Mucosa of descending colon (tissue), 3 donors: ENCODE measurements around the gene TXNDC11. TPM values are rescaled to one million over a fixed set of nuclear protein-coding genes. Genes with fewer than 3 reads are reported as not detected.

Experiments used
- ATAC-seq: fragments of 200-7000 bp; cut with Tn5 transposase; one replicate; pipeline ENCODE4 v1.9.1; 2020; ENCODE audit warnings: mild to moderate bottlenecking, moderate library complexity
- DNase-seq, 3 donors: peaks; one replicate each; pipeline ENCODE4 v3.0.0-alpha.2; 2020
- H3K36me3 ChIP-seq: fragments of 200-600 bp; one replicate; pipeline ENCODE4 v1.8.0; 2021; ENCODE audit warnings: low read depth, mild to moderate bottlenecking
- H3K4me1 ChIP-seq: fragments of 200-600 bp; one replicate; pipeline ENCODE4 v1.8.0; 2021; ENCODE audit warnings: low read depth, mild to moderate bottlenecking
- H3K4me3 ChIP-seq: fragments of 200-600 bp; one replicate; pipeline ENCODE4 v1.8.0; 2021; ENCODE audit warnings: mild to moderate bottlenecking
- H3K9me3 ChIP-seq: fragments of 200-600 bp; one replicate; pipeline ENCODE4 v1.8.0; 2021; ENCODE audit warnings: mild to moderate bottlenecking
- CTCF ChIP-seq: fragments of 200-600 bp; IDR thresholded peaks from one replicate; pipeline ENCODE4 v1.8.0; 2022; ENCODE audit warnings: antibody characterized with exemption, mild to moderate bottlenecking
- intact Hi-C, 2 donors: fragments of 100-400 bp; cut with DNase I in 1 of 2; cut with micrococcal nuclease in 1 of 2; formaldehyde crosslinking; loops; one replicate each; pipeline versions ENCODE4 v1.11.0 to v1.11.1; 2022; cut with DNase I, micrococcal nuclease
- total RNA-seq, 3 donors: library from RNA; stranded (reverse); fragmentation: NEBNext Ultra II Directional in 2 of 3; extraction: Animal tissue kit (Norgen Biotek cat#: 25700) in 2 of 3; gene quantifications; one replicate each; pipeline versions ENCODE4 v1.2.1 to v1.2.4, GENCODE V29; 2021 to 2023
- donor health status: DM: no; HTN: no; CAD: no; lungs with moderate emphysema.
- donor health status: DM: no; HTN: no; CAD: no.
- donor health status: DM: no; HTN: yes; CAD: no.

TXNDC11 gene
- total RNA-seq, 3 donors from 2014 or later: 52.3 to 71.9 (median 60.3) TPM

- ATAC-seq: no peak
- Histone ChIP-seq H3K9me3 (no peaks in the 10 kb centered on the region), H3K36me3 (peaks cover 18% of the 10 kb centered on the region), H3K4me3 (no peak overlapping the region), H3K4me1 (peaks cover 17% of the 10 kb centered on the region)
- DNase-seq: no peak
- TF ChIP-seq CTCF: no peak
- intact Hi-C loops: no loop called here
Measured at GRCh38 chr16:11686713-11687380, 55.8 kb downstream of the TXNDC11 start.

- Histone ChIP-seq H3K36me3 (peaks cover 15% of the 10 kb centered on the region), H3K4me1 (peaks cover 24% of the 10 kb centered on the region), H3K4me3 (no peak overlapping the region), H3K9me3 (no peaks in the 10 kb centered on the region)
- intact Hi-C loops: no loop called here
- no peak for TF ChIP-seq CTCF
- DNase-seq (no peak), ATAC-seq (no peak)
Measured at GRCh38 chr16:11685844-11686618, 56.6 kb downstream of the TXNDC11 start.

- no peak for TF ChIP-seq CTCF
- no peaks in the 10 kb centered on the region for H3K9me3 ChIP-seq
- H3K36me3 ChIP-seq: peaks cover 15% of the 10 kb centered on the region
- intact Hi-C loops: no loop called here
- ATAC-seq (no peak), DNase-seq (no peak)
- peaks cover 19% of the 10 kb centered on the region for H3K4me1 ChIP-seq
- no peak overlapping the region for H3K4me3 ChIP-seq
Measured at GRCh38 chr16:11684231-11685025, 58.2 kb downstream of the TXNDC11 start.

GRCh38 chr16:11683145-11683544 is 59.5 kb downstream of the TXNDC11 start:
- Histone ChIP-seq H3K9me3 (no peaks in the 10 kb centered on the region), H3K36me3 (peaks cover 11% of the 10 kb centered on the region), H3K4me3 (no peak overlapping the region), H3K4me1 (peaks cover 19% of the 10 kb centered on the region)
- ATAC-seq (no peak), DNase-seq (no peak)
- TF ChIP-seq CTCF: no peak
- intact Hi-C loops: no loop called here

- peaks cover 19% of the 10 kb centered on the region for H3K4me1 ChIP-seq
- no peak for DNase-seq
- ATAC-seq: peak; percentile 29
- TF ChIP-seq CTCF: no peak
- no peaks in the 10 kb centered on the region for H3K9me3 ChIP-seq
- intact Hi-C loops: no loop called here
- peaks cover 7% of the 10 kb centered on the region for H3K36me3 ChIP-seq
- no peak overlapping the region for H3K4me3 ChIP-seq
Measured at GRCh38 chr16:11682655-11683096, 60.0 kb downstream of the TXNDC11 start.
